HL-60 (cell line): ENCODE data around the gene PAGE2.

Source experiments
- DNase-seq, 2 experiments: peaks; one replicate each; pipeline ENCODE4 v3.0.0-alpha.2; 2010 to 2020; ENCODE audit warnings: low read depth in 1 of 2, low spot score in 1 of 2
- H3K27ac ChIP-seq: fragments of 250-450 bp; sonication (Bioruptor Pico); replicated peaks from 2 replicates; pipeline ENCODE4 v1.5.1; 2020; ENCODE audit warnings: mild to moderate bottlenecking, moderate library complexity
- H3K27me3 ChIP-seq: fragments of 250-450 bp; sonication (Bioruptor Pico); 2 replicates; pipeline ENCODE4 v1.5.1; 2021; ENCODE audit warnings: mild to moderate bottlenecking, moderate library complexity; ENCODE audit not compliant: insufficient read depth, poor library complexity, severe bottlenecking
- H3K4me3 ChIP-seq: replicated peaks from 2 replicates; pipeline ENCODE4 v1.5.1; 2011; ENCODE audit warnings: mild to moderate bottlenecking, control low read depth, low read length; ENCODE audit not compliant: insufficient read depth
- GABPA ChIP-seq: IDR thresholded peaks from 2 replicates; pipeline ENCODE4 v1.6.1; 2012; ENCODE audit warnings: low read depth
- POLR2AphosphoS5 ChIP-seq: IDR thresholded peaks from 2 replicates; pipeline ENCODE4 v1.6.1; 2012; ENCODE audit warnings: low read depth
- SPI1 ChIP-seq: IDR thresholded peaks from 2 replicates; pipeline ENCODE4 v1.6.1; 2012; ENCODE audit warnings: low read depth, mild to moderate bottlenecking, borderline replicate concordance
- TF ChIP-seq, protein P1 (sequence below): IDR thresholded peaks from 2 replicates; pipeline ENCODE4 v1.6.1; 2012; ENCODE audit warnings: low read depth; ENCODE audit not compliant: insufficient replicate concordance
- TF ChIP-seq, protein P2 (sequence below): IDR thresholded peaks from one replicate; pipeline ENCODE4 v1.5.1; 2011; ENCODE audit warnings: low read length, control low read depth, inconsistent platforms; ENCODE audit not compliant: insufficient read depth

Gene PAGE2

DNA sequence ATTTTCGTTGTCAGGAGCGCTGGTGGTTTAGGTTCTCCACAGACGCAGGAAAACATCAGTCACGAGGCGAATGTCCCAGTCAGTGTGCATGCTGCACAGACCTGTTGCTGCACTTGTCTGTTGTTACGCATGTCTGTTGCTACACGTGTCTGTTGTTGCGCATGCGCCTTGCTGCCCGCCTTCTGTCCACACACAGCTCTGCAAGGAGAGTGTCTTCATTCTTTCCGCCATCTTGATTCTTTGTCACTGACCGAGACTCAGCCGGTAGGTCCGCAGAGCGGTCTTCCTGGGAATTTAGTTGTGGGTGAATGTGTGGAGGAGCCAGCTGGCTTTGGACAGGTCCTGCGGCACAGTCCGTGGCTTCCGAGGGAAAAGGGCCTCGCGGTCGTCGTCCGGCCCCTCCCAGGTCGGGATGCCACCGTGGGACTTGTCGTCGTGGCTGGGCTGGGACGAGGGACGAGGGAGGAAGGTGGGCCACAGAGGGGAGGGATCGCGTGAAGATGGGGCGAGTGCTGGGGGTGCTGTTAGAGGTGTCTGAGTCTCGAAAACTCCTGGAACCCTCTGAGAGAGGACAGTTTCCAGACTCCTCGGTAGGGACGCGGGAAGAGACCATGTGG lies 13.9 kb upstream of the PAGE2 start, which contains the start of gene PAGE2B:
TSS of gene PAGE2B (plus strand) at position 180 of the 617 bp plus-strand sequence. CDS start 1,012 bp downstream, outside the sequence.
- TF ChIP-seq SPI1: no peak
- TF ChIP-seq, protein P1, sequence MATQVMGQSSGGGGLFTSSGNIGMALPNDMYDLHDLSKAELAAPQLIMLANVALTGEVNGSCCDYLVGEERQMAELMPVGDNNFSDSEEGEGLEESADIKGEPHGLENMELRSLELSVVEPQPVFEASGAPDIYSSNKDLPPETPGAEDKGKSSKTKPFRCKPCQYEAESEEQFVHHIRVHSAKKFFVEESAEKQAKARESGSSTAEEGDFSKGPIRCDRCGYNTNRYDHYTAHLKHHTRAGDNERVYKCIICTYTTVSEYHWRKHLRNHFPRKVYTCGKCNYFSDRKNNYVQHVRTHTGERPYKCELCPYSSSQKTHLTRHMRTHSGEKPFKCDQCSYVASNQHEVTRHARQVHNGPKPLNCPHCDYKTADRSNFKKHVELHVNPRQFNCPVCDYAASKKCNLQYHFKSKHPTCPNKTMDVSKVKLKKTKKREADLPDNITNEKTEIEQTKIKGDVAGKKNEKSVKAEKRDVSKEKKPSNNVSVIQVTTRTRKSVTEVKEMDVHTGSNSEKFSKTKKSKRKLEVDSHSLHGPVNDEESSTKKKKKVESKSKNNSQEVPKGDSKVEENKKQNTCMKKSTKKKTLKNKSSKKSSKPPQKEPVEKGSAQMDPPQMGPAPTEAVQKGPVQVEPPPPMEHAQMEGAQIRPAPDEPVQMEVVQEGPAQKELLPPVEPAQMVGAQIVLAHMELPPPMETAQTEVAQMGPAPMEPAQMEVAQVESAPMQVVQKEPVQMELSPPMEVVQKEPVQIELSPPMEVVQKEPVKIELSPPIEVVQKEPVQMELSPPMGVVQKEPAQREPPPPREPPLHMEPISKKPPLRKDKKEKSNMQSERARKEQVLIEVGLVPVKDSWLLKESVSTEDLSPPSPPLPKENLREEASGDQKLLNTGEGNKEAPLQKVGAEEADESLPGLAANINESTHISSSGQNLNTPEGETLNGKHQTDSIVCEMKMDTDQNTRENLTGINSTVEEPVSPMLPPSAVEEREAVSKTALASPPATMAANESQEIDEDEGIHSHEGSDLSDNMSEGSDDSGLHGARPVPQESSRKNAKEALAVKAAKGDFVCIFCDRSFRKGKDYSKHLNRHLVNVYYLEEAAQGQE: no peak
- TF ChIP-seq, protein P2, sequence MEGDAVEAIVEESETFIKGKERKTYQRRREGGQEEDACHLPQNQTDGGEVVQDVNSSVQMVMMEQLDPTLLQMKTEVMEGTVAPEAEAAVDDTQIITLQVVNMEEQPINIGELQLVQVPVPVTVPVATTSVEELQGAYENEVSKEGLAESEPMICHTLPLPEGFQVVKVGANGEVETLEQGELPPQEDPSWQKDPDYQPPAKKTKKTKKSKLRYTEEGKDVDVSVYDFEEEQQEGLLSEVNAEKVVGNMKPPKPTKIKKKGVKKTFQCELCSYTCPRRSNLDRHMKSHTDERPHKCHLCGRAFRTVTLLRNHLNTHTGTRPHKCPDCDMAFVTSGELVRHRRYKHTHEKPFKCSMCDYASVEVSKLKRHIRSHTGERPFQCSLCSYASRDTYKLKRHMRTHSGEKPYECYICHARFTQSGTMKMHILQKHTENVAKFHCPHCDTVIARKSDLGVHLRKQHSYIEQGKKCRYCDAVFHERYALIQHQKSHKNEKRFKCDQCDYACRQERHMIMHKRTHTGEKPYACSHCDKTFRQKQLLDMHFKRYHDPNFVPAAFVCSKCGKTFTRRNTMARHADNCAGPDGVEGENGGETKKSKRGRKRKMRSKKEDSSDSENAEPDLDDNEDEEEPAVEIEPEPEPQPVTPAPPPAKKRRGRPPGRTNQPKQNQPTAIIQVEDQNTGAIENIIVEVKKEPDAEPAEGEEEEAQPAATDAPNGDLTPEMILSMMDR: no peak
- no peak for TF ChIP-seq POLR2AphosphoS5
- TF ChIP-seq GABPA: no peak
- DNase-seq: no peak
- Histone ChIP-seq H3K27ac (no peak within 1 kb of the TSS), H3K4me3 (no peak within 1 kb of the TSS), H3K27me3 (no peaks in the 10 kb centered on the region)

DNA sequence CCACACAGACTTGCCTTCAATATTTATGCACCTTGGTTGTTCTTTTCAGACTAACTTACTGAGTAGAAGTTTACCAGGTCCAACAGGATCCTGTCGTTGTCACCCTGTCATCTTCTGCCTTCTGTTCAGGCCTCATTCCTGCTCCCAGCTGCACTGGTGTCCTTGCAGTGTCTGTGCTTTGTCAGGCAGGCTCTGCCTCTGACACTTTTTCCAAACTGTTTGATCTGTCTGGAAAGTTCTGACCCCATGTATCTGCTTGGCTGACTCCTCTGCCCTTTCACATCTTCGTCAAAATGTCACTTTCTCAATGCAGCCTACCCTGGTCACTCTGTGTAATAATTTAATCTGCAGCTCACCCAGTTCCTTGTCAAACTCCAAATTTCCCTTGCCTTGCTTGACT lies 9.9 kb downstream of the PAGE2 start:
- Histone ChIP-seq H3K27me3 (no peaks in the 10 kb centered on the region), H3K27ac (no peak overlapping the region), H3K4me3 (no peak overlapping the region)
- TF ChIP-seq, protein P2: no peak
- TF ChIP-seq GABPA (no peak), POLR2AphosphoS5 (no peak), SPI1 (no peak)
- no peak for DNase-seq

DNA sequence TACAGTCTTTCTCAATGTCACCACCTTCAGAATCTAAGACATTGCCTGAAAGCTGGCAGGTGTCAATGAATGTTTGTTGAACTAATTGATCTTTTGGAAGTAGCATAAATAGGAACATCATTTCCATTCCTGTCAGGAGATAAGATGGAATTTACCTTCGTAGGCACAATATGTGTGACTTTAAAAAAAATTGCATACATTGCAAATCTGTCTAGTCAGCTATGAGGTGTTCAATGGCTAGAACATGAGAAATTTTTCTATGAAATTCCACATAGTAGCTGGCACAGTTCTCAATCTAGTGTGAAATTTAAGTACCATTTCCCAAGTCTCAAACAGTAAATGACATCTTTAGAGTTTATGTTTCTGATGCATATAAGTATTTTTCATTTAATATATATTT lies 10.3 kb downstream of the PAGE2 start:
- Histone ChIP-seq H3K4me3 (no peak overlapping the region), H3K27ac (no peak overlapping the region), H3K27me3 (no peaks in the 10 kb centered on the region)
- TF ChIP-seq, protein P2: no peak
- no peak for TF ChIP-seq SPI1
- TF ChIP-seq, protein P1: no peak
- no peak for TF ChIP-seq GABPA
- TF ChIP-seq POLR2AphosphoS5: no peak
- no peak for DNase-seq

DNA sequence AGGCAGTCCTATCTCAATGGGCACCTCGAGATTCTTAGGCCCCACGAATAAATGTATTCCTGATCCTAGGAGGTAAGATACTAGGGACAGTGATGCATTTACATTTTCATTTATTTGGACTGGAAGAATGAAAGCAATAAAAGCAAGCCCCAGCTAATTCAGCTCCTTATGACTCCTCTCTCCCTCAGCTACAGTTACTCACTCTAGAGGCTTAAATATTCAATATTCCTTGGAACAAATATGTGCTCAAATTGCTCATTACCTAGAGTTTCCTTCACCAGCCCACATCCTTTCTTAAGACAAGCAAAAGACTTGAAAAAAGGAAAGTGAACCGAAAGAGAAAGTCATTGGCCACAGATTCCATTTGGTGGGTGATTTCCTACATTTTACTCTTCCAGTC lies 13.9 kb downstream of the PAGE2 start:
- H3K27ac ChIP-seq: no peak overlapping the region
- H3K4me3 ChIP-seq: no peak overlapping the region
- no peak for DNase-seq
- no peaks in the 10 kb centered on the region for H3K27me3 ChIP-seq
- no peak for TF ChIP-seq GABPA
- TF ChIP-seq, protein P1: no peak
- TF ChIP-seq SPI1: no peak
- TF ChIP-seq, protein P2: no peak
